Endothelial cell of umbilical vein (primary cell): ENCODE measurements around the gene FABP6. TPM values are rescaled to one million over a fixed set of nuclear protein-coding genes. Genes with fewer than 3 reads are reported as not detected.

ENCODE experiments used
- BruUV-seq: library from RNA; stranded (reverse); fragments of 400-500 nt; replicated peaks from 2 replicates; lab custom pipeline; 2021; lab: Mats Ljungman, UMichigan
- CTCF ChIA-PET: fragments of 300-600, 350-600 bp; sonication (Branson Sonifier 250); formaldehyde crosslinking; loops from one replicate; lab custom pipeline; 2021; ENCODE audit warnings: antibody characterized with exemption, inconsistent platforms; lab: Charles Lee
- POLR2A ChIA-PET: fragments of 300-600, 350-600 bp; sonication (Branson Sonifier 250); formaldehyde crosslinking; loops from one replicate; lab custom pipeline; 2021; ENCODE audit warnings: antibody characterized with exemption, inconsistent platforms; lab: Charles Lee
- DNase-seq: peaks from one replicate; pipeline ENCODE4 v3.0.0-alpha.2; 2011; ENCODE audit warnings: low read depth, low spot score
- FAIRE-seq: peaks from 2 replicates; lab custom pipeline; 2011; peaks lifted over from hg19 to GRCh38; lab: Jason Lieb, UNC
- H2AFZ ChIP-seq: 2 replicates; pipeline ENCODE4 v1.6.0; 2012; ENCODE audit warnings: low read depth, low read length, control low read depth, inconsistent platforms
- H3K27ac ChIP-seq: 2 replicates; pipeline ENCODE4 v1.5.1; 2011; ENCODE audit warnings: low read depth, mild to moderate bottlenecking, control low read depth, low read length, moderate library complexity; ENCODE audit not compliant: insufficient read depth
- H3K27me3 ChIP-seq, 2 experiments: 2 replicates each; pipeline versions ENCODE4 v1.6.0 to v1.6.1; 2011; ENCODE audit warnings: low read length in 2 of 2, mixed read lengths in 1 of 2; ENCODE audit not compliant: control insufficient read depth in 2 of 2, insufficient read depth in 2 of 2
- H3K36me3 ChIP-seq, 2 experiments: 2 replicates in 1 of 2; 3 replicates in 1 of 2; pipeline ENCODE4 v1.5.1; 2011; ENCODE audit warnings: low read length in 2 of 2, mild to moderate bottlenecking in 1 of 2, moderate library complexity in 1 of 2; ENCODE audit not compliant: control insufficient read depth in 2 of 2, insufficient read depth in 2 of 2; ENCODE audit errors: extremely low read depth in 1 of 2
- H3K4me1 ChIP-seq: 3 replicates; pipeline ENCODE4 v1.5.1; 2011; ENCODE audit warnings: mild to moderate bottlenecking, low read length; ENCODE audit not compliant: control insufficient read depth, insufficient read depth; ENCODE audit errors: extremely low read depth
- H3K4me2 ChIP-seq: 2 replicates; pipeline ENCODE4 v1.6.1; 2011; ENCODE audit warnings: low read length, control low read depth, mixed read lengths; ENCODE audit not compliant: insufficient read depth
- H3K4me3 ChIP-seq, 3 experiments: fragments of 200-600 bp in 1 of 3; sonication (generic), shearing (Covaris generic) in 1 of 3; replicated peaks in 1 of 3; 2 replicates each; pipeline ENCODE4 v1.5.1; 2011 to 2016; ENCODE audit warnings: control low read depth in 3 of 3, low read length in 3 of 3, mild to moderate bottlenecking in 2 of 3, inconsistent platforms in 1 of 3, low read depth in 1 of 3, moderate library complexity in 1 of 3; ENCODE audit not compliant: insufficient read depth in 1 of 3
- H3K79me2 ChIP-seq: 2 replicates; pipeline ENCODE4 v1.6.0; 2012; ENCODE audit warnings: low read length, inconsistent platforms; ENCODE audit not compliant: control insufficient read depth, insufficient read depth
- H3K9ac ChIP-seq: replicated peaks from 2 replicates; pipeline ENCODE3; 2011; ENCODE audit warnings: low read length, control low read depth; ENCODE audit not compliant: insufficient read depth; ENCODE audit errors: extremely low read depth
- H3K9me1 ChIP-seq: replicated peaks from 3 replicates; pipeline ENCODE4 v1.6.0; 2011; ENCODE audit warnings: mild to moderate bottlenecking, low read length; ENCODE audit not compliant: control insufficient read depth, insufficient read depth; ENCODE audit errors: extremely low read depth
- H3K9me3 ChIP-seq: replicated peaks from 2 replicates; pipeline ENCODE4 v1.5.1; 2012; ENCODE audit warnings: low read length, inconsistent platforms; ENCODE audit not compliant: control insufficient read depth, insufficient read depth
- H4K20me1 ChIP-seq: replicated peaks from 2 replicates; pipeline ENCODE3; 2011; ENCODE audit warnings: mild to moderate bottlenecking, low read length; ENCODE audit not compliant: control insufficient read depth, insufficient read depth; ENCODE audit errors: extremely low read depth
- CTCF ChIP-seq, 2 donors: IDR thresholded peaks; 1 replicate in 1 of 2; 2 replicates in 1 of 2; pipeline ENCODE4 v1.5.1; 2011; ENCODE audit warnings: low read length in 2 of 2, mild to moderate bottlenecking in 2 of 2, moderate library complexity in 2 of 2, control low read depth in 1 of 2, inconsistent platforms in 1 of 2, low read depth in 1 of 2; ENCODE audit not compliant: insufficient read depth in 1 of 2; ENCODE audit errors: extremely low read depth in 1 of 2
- FOS ChIP-seq: IDR thresholded peaks from 2 replicates; pipeline ENCODE4 v1.6.1; 2011; ENCODE audit warnings: mild to moderate bottlenecking, low read length, moderate library complexity, borderline replicate concordance; ENCODE audit not compliant: insufficient read depth
- GATA2 ChIP-seq: IDR thresholded peaks from 2 replicates; pipeline ENCODE4 v1.7.0; 2011; ENCODE audit warnings: low read depth, mild to moderate bottlenecking, moderate library complexity, mixed read lengths, low read length; ENCODE audit not compliant: insufficient read length, insufficient read depth
- JUN ChIP-seq: IDR thresholded peaks from 2 replicates; pipeline ENCODE4 v1.6.1; 2011; ENCODE audit warnings: borderline replicate concordance, low read depth; ENCODE audit not compliant: insufficient read length, insufficient read depth
- MAX ChIP-seq: IDR thresholded peaks from 2 replicates; pipeline ENCODE4 v1.6.1; 2011; ENCODE audit not compliant: insufficient read depth, insufficient read length
- MYC ChIP-seq: IDR thresholded peaks from one replicate; pipeline ENCODE4 v1.6.1; 2011; ENCODE audit warnings: mild to moderate bottlenecking, low read depth, low read length
- POLR2A ChIP-seq: IDR thresholded peaks from 2 replicates; pipeline ENCODE4 v1.6.1; 2012; ENCODE audit warnings: low read depth, mild to moderate bottlenecking, control low read depth, low read length
- POLR2AphosphoS5 ChIP-seq: IDR thresholded peaks from 2 replicates; pipeline ENCODE4 v1.6.1; 2012; ENCODE audit warnings: low read depth, mild to moderate bottlenecking, control low read depth, low read length, moderate library complexity; ENCODE audit not compliant: insufficient read depth
- dilution Hi-C: fragments of 300-500 bp; cut with MboI; formaldehyde crosslinking; loops from one replicate; pipeline ENCODE4 v1.15.0; 2019; ENCODE audit warnings: low sequenced_read_pairs; ENCODE audit not compliant: extremely low pct_ligation_motif_present
- intact Hi-C: fragments of 100-400 bp; cut with micrococcal nuclease; formaldehyde crosslinking; loops from one replicate; pipeline ENCODE4 v1.10.0; 2022
- polyA plus RNA-seq, 4 experiments: library from polyadenylated mRNA; depleted of rRNA in 3 of 4; stranded (reverse) in 3 of 4; unstranded in 1 of 4; fragments of >200 nt; gene quantifications; 2 replicates each; pipeline versions ENCODE4 v1.2.1 to v1.2.3, GENCODE V29; 2011 to 2012; ENCODE audit warnings: missing spikeins in 1 of 4
- total RNA-seq: library from RNA; stranded (reverse); gene quantifications from 2 replicates; pipeline ENCODE4 v1.2.3, GENCODE V29; 2021

The FABP6 gene
- total and polyA plus RNA-seq, 2 donors (not counting 3 experiments of a cell fraction or from before 2014, with no cell fraction given) = not detected

GRCh38 chr5:160198841-160199409 is 30.4 kb upstream of the FABP6 start:
- Histone ChIP-seq H3K36me3 (no peaks in the 10 kb centered on the region), H2AFZ (peak overlapping the region; percentile 95), H3K4me3 (no peak overlapping the region), H4K20me1 (no peaks in the 10 kb centered on the region), H3K9me3 (no peaks in the 10 kb centered on the region), H3K4me2 (peak overlapping the region; percentile 56), H3K27ac (no peak overlapping the region), H3K9ac (no peak overlapping the region), H3K27me3 (no peaks in the 10 kb centered on the region), H3K9me1 (no peaks in the 10 kb centered on the region), H3K79me2 (no peaks in the 10 kb centered on the region), H3K4me1 (peaks cover 12% of the 10 kb centered on the region)
- dilution Hi-C loops = no loop called here
- POLR2A ChIA-PET = no interaction called here
- TF ChIP-seq MYC (no peak), CTCF (IDR thresholded peaks at IDR 0.05; ENCODE audit: extremely low read depth in 1 of 2, insufficient read depth in 1 of 2, low read depth in 1 of 2, low read length in 2 of 2) (no peak), FOS (no peak), GATA2 (no peak), POLR2A (no peak), POLR2AphosphoS5 (no peak), JUN (no peak), MAX (no peak)
- DNase-seq = no peak
- CTCF ChIA-PET = interaction anchor here (0.6 to 5.8 kb wide), 16 partner anchors 9 to 195 kb away, joined by 3 to 73 read pairs (median 4); partner anchors contain the start of genes PWWP2A and TTC1
- no TSS peak for BruUV-seq
- no peak for FAIRE-seq
- intact Hi-C loops = loop anchor here (1.0 to 5.0 kb wide), 6 partner anchors 63 to 192 kb away; partner anchors contain the start of gene PWWP2A
